ENCODE data around the gene RNF207.

DNA sequence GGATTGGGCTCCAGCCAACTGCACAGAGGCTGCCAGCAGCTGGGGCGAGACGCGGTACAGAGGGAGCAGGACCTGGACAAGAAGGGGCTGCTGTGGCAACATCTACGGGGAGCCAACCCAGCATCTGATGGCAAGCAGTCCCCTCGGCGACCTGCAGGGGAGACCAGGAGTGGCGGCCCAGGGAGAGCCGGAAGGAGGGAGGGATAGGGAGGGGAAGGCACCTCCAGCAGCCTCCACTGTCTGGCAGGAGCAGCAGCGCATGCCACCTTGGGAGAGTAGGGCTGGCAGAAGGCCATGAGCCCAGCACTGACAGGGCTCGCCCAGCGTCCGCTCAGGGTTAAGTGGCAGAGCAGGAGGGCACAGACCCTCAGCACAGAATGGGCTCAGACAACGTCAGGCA, 43.1 kb upstream of the RNF207 start:
- TF ChIP-seq, protein P1, sequence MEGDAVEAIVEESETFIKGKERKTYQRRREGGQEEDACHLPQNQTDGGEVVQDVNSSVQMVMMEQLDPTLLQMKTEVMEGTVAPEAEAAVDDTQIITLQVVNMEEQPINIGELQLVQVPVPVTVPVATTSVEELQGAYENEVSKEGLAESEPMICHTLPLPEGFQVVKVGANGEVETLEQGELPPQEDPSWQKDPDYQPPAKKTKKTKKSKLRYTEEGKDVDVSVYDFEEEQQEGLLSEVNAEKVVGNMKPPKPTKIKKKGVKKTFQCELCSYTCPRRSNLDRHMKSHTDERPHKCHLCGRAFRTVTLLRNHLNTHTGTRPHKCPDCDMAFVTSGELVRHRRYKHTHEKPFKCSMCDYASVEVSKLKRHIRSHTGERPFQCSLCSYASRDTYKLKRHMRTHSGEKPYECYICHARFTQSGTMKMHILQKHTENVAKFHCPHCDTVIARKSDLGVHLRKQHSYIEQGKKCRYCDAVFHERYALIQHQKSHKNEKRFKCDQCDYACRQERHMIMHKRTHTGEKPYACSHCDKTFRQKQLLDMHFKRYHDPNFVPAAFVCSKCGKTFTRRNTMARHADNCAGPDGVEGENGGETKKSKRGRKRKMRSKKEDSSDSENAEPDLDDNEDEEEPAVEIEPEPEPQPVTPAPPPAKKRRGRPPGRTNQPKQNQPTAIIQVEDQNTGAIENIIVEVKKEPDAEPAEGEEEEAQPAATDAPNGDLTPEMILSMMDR (IDR thresholded peaks at IDR 0.05), result no peak
- TF ChIP-seq POLR2A (IDR thresholded peaks at IDR 0.05) (no peak), EP300 (IDR thresholded peaks at IDR 0.05) (no peak)
